Measurements from ENCODE around the gene BORCS5.
"Not testable (repeated sequence)": the region's sequence is repeated elsewhere in the genome, so short reads cannot be mapped to it uniquely, and the experiment has no call there.

DNA sequence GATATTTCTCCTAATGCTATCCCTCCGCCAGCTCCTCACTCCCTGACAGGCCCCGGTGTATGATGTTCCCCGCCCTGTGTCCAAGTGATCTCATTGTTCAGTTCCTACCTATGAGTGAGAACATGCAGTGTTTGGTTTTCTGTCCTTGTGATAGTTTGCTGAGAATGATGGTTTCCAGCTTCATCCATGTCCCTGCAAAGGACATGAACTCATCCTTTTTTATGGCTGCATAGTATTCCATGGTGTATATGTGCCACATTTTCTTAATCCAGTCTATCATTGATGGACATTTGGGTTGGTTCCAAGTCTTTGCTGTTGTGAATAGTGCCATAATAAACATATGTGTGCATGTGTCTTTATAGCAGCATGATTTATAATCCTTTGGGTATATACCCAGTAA is 62.3 kb downstream of the BORCS5 start:
- TF ChIP-seq, protein P1, sequence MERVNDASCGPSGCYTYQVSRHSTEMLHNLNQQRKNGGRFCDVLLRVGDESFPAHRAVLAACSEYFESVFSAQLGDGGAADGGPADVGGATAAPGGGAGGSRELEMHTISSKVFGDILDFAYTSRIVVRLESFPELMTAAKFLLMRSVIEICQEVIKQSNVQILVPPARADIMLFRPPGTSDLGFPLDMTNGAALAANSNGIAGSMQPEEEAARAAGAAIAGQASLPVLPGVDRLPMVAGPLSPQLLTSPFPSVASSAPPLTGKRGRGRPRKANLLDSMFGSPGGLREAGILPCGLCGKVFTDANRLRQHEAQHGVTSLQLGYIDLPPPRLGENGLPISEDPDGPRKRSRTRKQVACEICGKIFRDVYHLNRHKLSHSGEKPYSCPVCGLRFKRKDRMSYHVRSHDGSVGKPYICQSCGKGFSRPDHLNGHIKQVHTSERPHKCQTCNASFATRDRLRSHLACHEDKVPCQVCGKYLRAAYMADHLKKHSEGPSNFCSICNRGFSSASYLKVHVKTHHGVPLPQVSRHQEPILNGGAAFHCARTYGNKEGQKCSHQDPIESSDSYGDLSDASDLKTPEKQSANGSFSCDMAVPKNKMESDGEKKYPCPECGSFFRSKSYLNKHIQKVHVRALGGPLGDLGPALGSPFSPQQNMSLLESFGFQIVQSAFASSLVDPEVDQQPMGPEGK (CRISPR knock-in tag; IDR thresholded peaks at IDR 0.05; ENCODE audit: borderline replicate concordance) = not testable (repeated sequence)
- not testable (repeated sequence) for TF ChIP-seq OSR1 (CRISPR knock-in tag; IDR thresholded peaks at IDR 0.05); ZC3H10 (CRISPR knock-in tag; IDR thresholded peaks at IDR 0.05); ZFP30 (CRISPR knock-in tag; IDR thresholded peaks at IDR 0.05); BACH2 (CRISPR knock-in tag; IDR thresholded peaks at IDR 0.05; ENCODE audit: borderline replicate concordance); SNAI2 (CRISPR knock-in tag; IDR thresholded peaks at IDR 0.05); RARB (CRISPR knock-in tag; IDR thresholded peaks at IDR 0.05); ARNTL (CRISPR knock-in tag; IDR thresholded peaks at IDR 0.05; ENCODE audit: borderline replicate concordance, low read depth); ZNF565 (CRISPR knock-in tag; conservative IDR thresholded peaks at IDR 0.05; ENCODE audit: low read depth); TCF4 (CRISPR knock-in tag; IDR thresholded peaks at IDR 0.05; ENCODE audit: borderline replicate concordance); POU6F1 (CRISPR knock-in tag; IDR thresholded peaks at IDR 0.05; ENCODE audit: borderline replicate concordance, low read depth)

Data from SK-N-SH treated with all-trans-retinoic acid at 6 μM for 48 hours (cell line).